ENCODE measurements around the gene PCDHA11.

The PCDHA11 gene

GRCh38 chr5:140855772-140856674, 12.7 kb upstream of the PCDHA11 start, which contains the start of gene PCDHA10:
Gene PCDHA10, plus strand, starts transcription at chr5:140855897. Its CDS starts 152 bp downstream, at chr5:140856049.
- TF ChIP-seq CTCF (IDR thresholded peaks at IDR 0.05; ENCODE audit: low read depth, low read length) = no peak
- H3K4me3 ChIP-seq (ENCODE audit: low read depth, low read length) = no peak within 1 kb of the TSS

- H3K4me3 ChIP-seq (ENCODE audit: low read depth, low read length) = no peak overlapping the region
- TF ChIP-seq CTCF (IDR thresholded peaks at IDR 0.05; ENCODE audit: low read depth, low read length) = no peak
These were observed 11.4 kb upstream of the PCDHA11 start for GRCh38 chr5:140857177-140857986.

- H3K4me3 ChIP-seq (ENCODE audit: low read depth, low read length) = no peak overlapping the region
- TF ChIP-seq CTCF (IDR thresholded peaks at IDR 0.05; ENCODE audit: low read depth, low read length) = no peak
These were observed 10.8 kb upstream of the PCDHA11 start for GRCh38 chr5:140857987-140858240.

GRCh38 chr5:140862441-140863295, 6.1 kb upstream of the PCDHA11 start:
- TF ChIP-seq CTCF (IDR thresholded peaks at IDR 0.05; ENCODE audit: low read depth, low read length) = no peak
- no peak overlapping the region for H3K4me3 ChIP-seq (ENCODE audit: low read depth, low read length)

- H3K4me3 ChIP-seq (ENCODE audit: low read depth, low read length) = no peak overlapping the region
- no peak for TF ChIP-seq CTCF (IDR thresholded peaks at IDR 0.05; ENCODE audit: low read depth, low read length)
These were observed 764 bp downstream of the PCDHA11 start for GRCh38 chr5:140869555-140869886.

- H3K4me3 ChIP-seq (ENCODE audit: low read depth, low read length) = no peak overlapping the region
- TF ChIP-seq CTCF (IDR thresholded peaks at IDR 0.05; ENCODE audit: low read depth, low read length) = no peak
These were observed 1.8 kb downstream of the PCDHA11 start for GRCh38 chr5:140870221-140871201.
